ENCODE measurements around the gene C18orf63.
A peak's percentile ranks its signal among the peaks of the same experiment; 100 is the strongest.

The C18orf63 gene

DNA sequence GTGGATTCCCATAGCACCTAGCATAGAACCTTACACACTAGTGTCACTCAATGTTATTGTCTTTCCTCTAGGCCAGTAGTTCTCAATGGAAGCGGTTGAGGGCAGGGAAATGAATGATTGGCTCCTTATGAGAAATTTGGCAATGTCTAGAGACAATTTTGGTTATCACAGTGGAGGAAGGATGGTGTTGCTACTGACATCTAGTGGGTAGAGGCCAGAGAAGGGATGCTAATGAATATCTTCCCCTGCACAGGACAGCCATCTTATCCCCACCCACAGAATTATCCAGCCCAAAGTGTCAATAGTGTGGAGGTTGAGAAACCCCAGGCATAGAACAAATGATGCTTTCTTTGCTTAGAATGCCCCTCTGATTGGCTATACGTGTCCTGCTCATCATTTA, 15.8 kb downstream of the C18orf63 start:
- no peaks in the 10 kb centered on the region for H3K9me2 ChIP-seq (replicated peaks; ENCODE audit: low read depth, low read length)
- H3K4me3 ChIP-seq (ENCODE audit: low read length, poor library complexity, severe bottlenecking), result no peak overlapping the region
- TF ChIP-seq, protein P1, sequence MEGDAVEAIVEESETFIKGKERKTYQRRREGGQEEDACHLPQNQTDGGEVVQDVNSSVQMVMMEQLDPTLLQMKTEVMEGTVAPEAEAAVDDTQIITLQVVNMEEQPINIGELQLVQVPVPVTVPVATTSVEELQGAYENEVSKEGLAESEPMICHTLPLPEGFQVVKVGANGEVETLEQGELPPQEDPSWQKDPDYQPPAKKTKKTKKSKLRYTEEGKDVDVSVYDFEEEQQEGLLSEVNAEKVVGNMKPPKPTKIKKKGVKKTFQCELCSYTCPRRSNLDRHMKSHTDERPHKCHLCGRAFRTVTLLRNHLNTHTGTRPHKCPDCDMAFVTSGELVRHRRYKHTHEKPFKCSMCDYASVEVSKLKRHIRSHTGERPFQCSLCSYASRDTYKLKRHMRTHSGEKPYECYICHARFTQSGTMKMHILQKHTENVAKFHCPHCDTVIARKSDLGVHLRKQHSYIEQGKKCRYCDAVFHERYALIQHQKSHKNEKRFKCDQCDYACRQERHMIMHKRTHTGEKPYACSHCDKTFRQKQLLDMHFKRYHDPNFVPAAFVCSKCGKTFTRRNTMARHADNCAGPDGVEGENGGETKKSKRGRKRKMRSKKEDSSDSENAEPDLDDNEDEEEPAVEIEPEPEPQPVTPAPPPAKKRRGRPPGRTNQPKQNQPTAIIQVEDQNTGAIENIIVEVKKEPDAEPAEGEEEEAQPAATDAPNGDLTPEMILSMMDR (conservative IDR thresholded peaks at IDR 0.05; ENCODE audit: low read length), result peak; percentile 61
- TF ChIP-seq EZH2phosphoT487 (IDR thresholded peaks at IDR 0.05; ENCODE audit: borderline replicate concordance), result no peak
- no peaks in the 10 kb centered on the region for H3K36me3 ChIP-seq (ENCODE audit: insufficient read depth, low read length)
- H3K9me3 ChIP-seq (ENCODE audit: insufficient read depth, low read depth, low read length), result no peaks in the 10 kb centered on the region
- H3K4me1 ChIP-seq (ENCODE audit: insufficient read depth, low read length, poor library complexity, severe bottlenecking), result no peaks in the 10 kb centered on the region
- no peaks in the 10 kb centered on the region for H4K20me1 ChIP-seq (ENCODE audit: insufficient read depth, low read length, poor library complexity, severe bottlenecking)
- no peaks in the 10 kb centered on the region for H3F3A ChIP-seq (ENCODE audit: low read depth)
- H2AFZ ChIP-seq (ENCODE audit: low read length), result peak overlapping the region; percentile 29; the same call in 1 of the 2 replicates
- H3K79me2 ChIP-seq (ENCODE audit: insufficient read depth, low read length), result no peaks in the 10 kb centered on the region
- no peak overlapping the region for H3K4me2 ChIP-seq (ENCODE audit: low read depth, low read length, poor library complexity, severe bottlenecking)
- no peaks in the 10 kb centered on the region for H3K27me3 ChIP-seq (ENCODE audit: insufficient read depth, low read length, poor library complexity, severe bottlenecking)
- H3K9ac ChIP-seq (ENCODE audit: low read depth, low read length, poor library complexity, severe bottlenecking), result no peak overlapping the region

DNA sequence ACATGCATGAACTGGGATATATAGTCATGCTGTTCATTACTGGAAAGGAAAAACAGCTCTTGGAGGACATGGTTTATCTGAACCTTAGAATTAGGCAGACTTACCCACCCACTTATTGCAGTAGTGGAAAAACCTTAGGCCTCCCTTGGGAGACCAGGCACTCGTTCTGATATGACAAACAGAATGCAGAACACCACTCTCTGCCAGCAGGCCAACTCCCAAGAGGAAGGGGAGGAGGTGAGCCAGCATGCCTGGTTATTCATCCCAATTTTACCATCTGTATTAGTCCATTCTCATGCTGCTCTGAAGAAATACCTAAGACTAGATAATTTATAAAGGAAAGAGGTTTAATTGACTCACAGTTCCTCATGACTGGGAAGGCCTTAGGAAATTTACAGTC, 17.5 kb downstream of the C18orf63 start:
- Histone ChIP-seq H3K27me3 (ENCODE audit: insufficient read depth, low read length, poor library complexity, severe bottlenecking) (no peaks in the 10 kb centered on the region), H3K4me3 (ENCODE audit: low read length, poor library complexity, severe bottlenecking) (no peak overlapping the region), H3K9ac (ENCODE audit: low read depth, low read length, poor library complexity, severe bottlenecking) (no peak overlapping the region), H3K4me2 (ENCODE audit: low read depth, low read length, poor library complexity, severe bottlenecking) (no peak overlapping the region), H3K4me1 (ENCODE audit: insufficient read depth, low read length, poor library complexity, severe bottlenecking) (no peaks in the 10 kb centered on the region), H4K20me1 (ENCODE audit: insufficient read depth, low read length, poor library complexity, severe bottlenecking) (no peaks in the 10 kb centered on the region), H3K9me2 (replicated peaks; ENCODE audit: low read depth, low read length) (no peaks in the 10 kb centered on the region), H3K79me2 (ENCODE audit: insufficient read depth, low read length) (no peaks in the 10 kb centered on the region), H2AFZ (ENCODE audit: low read length) (no peak overlapping the region), H3K9me3 (ENCODE audit: insufficient read depth, low read depth, low read length) (no peaks in the 10 kb centered on the region), H3K36me3 (ENCODE audit: insufficient read depth, low read length) (no peaks in the 10 kb centered on the region), H3F3A (ENCODE audit: low read depth) (no peaks in the 10 kb centered on the region)
- TF ChIP-seq EZH2phosphoT487 (IDR thresholded peaks at IDR 0.05; ENCODE audit: borderline replicate concordance), result no peak
- TF ChIP-seq, protein P1 (conservative IDR thresholded peaks at IDR 0.05; ENCODE audit: low read length), result no peak

GRCh38 chr18:74334242-74334893, 18.7 kb downstream of the C18orf63 start:
- Histone ChIP-seq H3K36me3 (ENCODE audit: insufficient read depth, low read length) (no peaks in the 10 kb centered on the region), H3K79me2 (ENCODE audit: insufficient read depth, low read length) (no peaks in the 10 kb centered on the region), H4K20me1 (ENCODE audit: insufficient read depth, low read length, poor library complexity, severe bottlenecking) (no peaks in the 10 kb centered on the region), H3K27me3 (ENCODE audit: insufficient read depth, low read length, poor library complexity, severe bottlenecking) (no peaks in the 10 kb centered on the region), H3K9me2 (replicated peaks; ENCODE audit: low read depth, low read length) (no peaks in the 10 kb centered on the region), H2AFZ (ENCODE audit: low read length) (no peak overlapping the region), H3K4me1 (ENCODE audit: insufficient read depth, low read length, poor library complexity, severe bottlenecking) (no peaks in the 10 kb centered on the region), H3K9me3 (ENCODE audit: insufficient read depth, low read depth, low read length) (no peaks in the 10 kb centered on the region), H3F3A (ENCODE audit: low read depth) (no peaks in the 10 kb centered on the region), H3K4me3 (ENCODE audit: low read length, poor library complexity, severe bottlenecking) (no peak overlapping the region), H3K9ac (ENCODE audit: low read depth, low read length, poor library complexity, severe bottlenecking) (no peak overlapping the region), H3K4me2 (ENCODE audit: low read depth, low read length, poor library complexity, severe bottlenecking) (no peak overlapping the region)
- TF ChIP-seq, protein P1 (conservative IDR thresholded peaks at IDR 0.05; ENCODE audit: low read length), result no peak
- no peak for TF ChIP-seq EZH2phosphoT487 (IDR thresholded peaks at IDR 0.05; ENCODE audit: borderline replicate concordance)
